T-cell (primary cell): ENCODE data around the gene ERICH2. TPM values are rescaled to one million over a fixed set of nuclear protein-coding genes. Genes with fewer than 3 reads are reported as not detected.

ENCODE experiments used
- ATAC-seq, 4 experiments: fragments of 200-7000 bp in 3 of 4; fragments of 150-1000 bp in 1 of 4; cut with Tn5 transposase; replicated peaks in 1 of 4; 1 replicate in 3 of 4; 2 replicates in 1 of 4; pipeline ENCODE4 v1.10.0; 2021; ENCODE audit warnings: moderate library complexity in 3 of 4, mild to moderate bottlenecking in 2 of 4, moderate number of reproducible peaks in 1 of 4
- CTCF ChIA-PET, 2 donors: fragments of 300-600 bp; sonication (Branson Sonifier 250); formaldehyde crosslinking; loops; one replicate each; lab custom pipeline; 2022; ENCODE audit warnings: antibody characterized with exemption in 2 of 2; lab: Charles Lee
- POLR2A ChIA-PET, 2 donors: fragments of 300-600 bp; sonication (Branson Sonifier 250); formaldehyde crosslinking; loops; one replicate each; lab custom pipeline; 2022; ENCODE audit warnings: antibody characterized with exemption in 2 of 2; lab: Charles Lee
- DNase-seq, 35 experiments: peaks; one replicate each; pipeline versions ENCODE4 v3.0.0 to v3.0.0-alpha.2; 2013 to 2023
- H3K27ac ChIP-seq: one replicate; pipeline ENCODE4 v1.5.1; 2013; ENCODE audit warnings: low read length
- H3K27me3 ChIP-seq, 2 experiments: replicated peaks in 1 of 2; 1 replicate in 1 of 2; 2 replicates in 1 of 2; pipeline versions ENCODE4 v1.6.1 to v1.7.0; 2013; ENCODE audit warnings: low read length in 1 of 2, mixed read lengths in 1 of 2; ENCODE audit not compliant: control insufficient read depth in 2 of 2, insufficient read depth in 2 of 2; ENCODE audit errors: extremely low read depth in 1 of 2
- H3K36me3 ChIP-seq, 2 donors: 1 replicate in 1 of 2; 2 replicates in 1 of 2; pipeline versions ENCODE4 v1.6.1 to v1.7.0; 2013; ENCODE audit warnings: low read length in 1 of 2; ENCODE audit not compliant: control insufficient read depth in 2 of 2, insufficient read depth in 1 of 2; ENCODE audit errors: extremely low read depth in 1 of 2
- H3K4me1 ChIP-seq, 2 experiments: 1 replicate in 1 of 2; 2 replicates in 1 of 2; pipeline versions ENCODE4 v1.6.1 to v1.7.0; 2013; ENCODE audit warnings: low read length in 2 of 2, mixed read lengths in 1 of 2; ENCODE audit not compliant: insufficient read depth in 2 of 2, control insufficient read depth in 1 of 2; ENCODE audit errors: extremely low read depth in 1 of 2
- H3K4me3 ChIP-seq, 2 donors: 1 replicate in 1 of 2; 2 replicates in 1 of 2; pipeline versions ENCODE4 v1.5.1 to v1.7.0; 2013; ENCODE audit warnings: mild to moderate bottlenecking in 2 of 2, low read length in 1 of 2, moderate library complexity in 1 of 2; ENCODE audit not compliant: control insufficient read depth in 1 of 2; ENCODE audit errors: extremely low read depth in 1 of 2
- H3K9me3 ChIP-seq: 2 replicates; pipeline ENCODE4 v1.7.0; 2013
- H3K27ac Mint-ChIP-seq, 2 donors: one replicate each; pipeline ENCODE4 v1.8.0; 2020 to 2021; ENCODE audit warnings: mild to moderate bottlenecking in 2 of 2, mixed read lengths in 2 of 2
- H3K27me3 Mint-ChIP-seq, 2 donors: one replicate each; pipeline ENCODE4 v1.8.0; 2021 to 2022; ENCODE audit warnings: mixed read lengths in 2 of 2
- H3K36me3 Mint-ChIP-seq: one replicate; pipeline ENCODE4 v1.8.0; 2021; ENCODE audit warnings: mixed read lengths
- H3K4me1 Mint-ChIP-seq, 3 donors: one replicate each; pipeline ENCODE4 v1.8.0; 2020 to 2022; ENCODE audit warnings: mixed read lengths in 3 of 3, mild to moderate bottlenecking in 1 of 3
- H3K4me3 Mint-ChIP-seq, 3 donors: one replicate each; pipeline ENCODE4 v1.8.0; 2020 to 2022; ENCODE audit warnings: mild to moderate bottlenecking in 3 of 3, mixed read lengths in 3 of 3, moderate library complexity in 3 of 3
- H3K9me3 Mint-ChIP-seq, 3 donors: one replicate each; pipeline ENCODE4 v1.8.0; 2020 to 2022; ENCODE audit warnings: mixed read lengths in 3 of 3
- WGBS: methylation state at CpG from one replicate; pipeline ENCODE4 v1.1.5; 2013; ENCODE audit warnings: missing lambda C conversion rate; ENCODE audit not compliant: insufficient coverage; 5-methylcytosine and 5-hydroxymethylcytosine counted together
- total RNA-seq, 35 experiments: library from RNA in 6 of 35; stranded (reverse) in 6 of 35; fragments of 120-200 nt in 1 of 35; gene quantifications; one replicate each; pipeline versions ENCODE4 v1.2.1 to v1.2.4 and lab custom pipeline; 2013 to 2026

ERICH2 gene
- total RNA-seq, 5 donors from 2014 or later (not counting 1 experiment from before 2014, with no cell fraction given): not detected

GRCh38 chr2:170782673-170783072 lies 12.5 kb downstream of the ERICH2 start:
- Mint-ChIP-seq H3K27me3 (peaks cover 16 to 33% of the 10 kb centered on the region in 2 donors), H3K36me3 (no peaks in the 10 kb centered on the region), H3K27ac (no peak overlapping the region), H3K9me3 (no peaks in the 10 kb centered on the region), H3K4me3 (no peak overlapping the region), H3K4me1 (no peaks in the 10 kb centered on the region)
- Histone ChIP-seq H3K9me3 (no peaks in the 10 kb centered on the region), H3K4me1 (no peaks in the 10 kb centered on the region), H3K36me3 (no peaks in the 10 kb centered on the region), H3K27ac (no peak overlapping the region), H3K27me3 (no peaks in the 10 kb centered on the region), H3K4me3 (no peak overlapping the region)
- WGBS: 76% methylated on average over 2 of the region's 2 CpGs
- ChIA-PET CTCF (no interaction called here), POLR2A (no interaction called here)
- no peak for ATAC-seq
- no peak for DNase-seq

GRCh38 chr2:170783549-170783948 lies 13.4 kb downstream of the ERICH2 start:
- no peaks in the 10 kb centered on the region for H3K9me3 ChIP-seq
- no peak overlapping the region for H3K4me3 ChIP-seq
- H3K27ac ChIP-seq: no peak overlapping the region
- Mint-ChIP-seq H3K27ac (no peak overlapping the region), H3K36me3 (no peaks in the 10 kb centered on the region), H3K27me3 (peaks cover 16 to 34% of the 10 kb centered on the region in 2 donors), H3K9me3 (no peaks in the 10 kb centered on the region), H3K4me3 (no peak overlapping the region), H3K4me1 (no peaks in the 10 kb centered on the region)
- ChIA-PET POLR2A (interaction anchor here in 1 of 2 donors (0.8 kb wide), 1 partner anchor 10 kb away, joined by 4 read pairs; no protein-coding TSS in a partner anchor), CTCF (interaction anchor here in 1 of 2 donors (0.8 kb wide), 1 partner anchor 29 kb away, joined by 3 read pairs; no protein-coding TSS in a partner anchor)
- no peaks in the 10 kb centered on the region for H3K36me3 ChIP-seq
- H3K27me3 ChIP-seq: no peaks in the 10 kb centered on the region
- ATAC-seq (no peak), DNase-seq (no peak)
- no CpG with 5 or more reads among the region's 1 CpG for WGBS
- H3K4me1 ChIP-seq: no peaks in the 10 kb centered on the region

- H3K9me3 Mint-ChIP-seq: no peaks in the 10 kb centered on the region
- ATAC-seq: no peak
- peaks cover 20 to 25% of the 10 kb centered on the region in 2 donors for H3K27me3 Mint-ChIP-seq
These were observed 28.8 kb downstream of the ERICH2 start for GRCh38 chr2:170798996-170799395.

GRCh38 chr2:170806548-170806947 lies 36.4 kb downstream of the ERICH2 start:
- no peaks in the 10 kb centered on the region for H3K9me3 Mint-ChIP-seq
- H3K4me3 ChIP-seq: no peak overlapping the region
- no peaks in the 10 kb centered on the region for H3K36me3 Mint-ChIP-seq
- H3K36me3 ChIP-seq: no peaks in the 10 kb centered on the region
- H3K27me3 ChIP-seq: peaks cover 0 to 1% of the 10 kb centered on the region in 2 experiments
- no peak for DNase-seq
- ChIA-PET CTCF (interaction anchor here in 1 of 2 donors (0.6 kb wide), 1 partner anchor 10 kb away, joined by 3 read pairs; the partner anchor contains the start of gene GAD1), POLR2A (interaction anchor here in 1 of 2 donors (0.5 kb wide), 1 partner anchor 25 kb away, joined by 5 read pairs; no protein-coding TSS in a partner anchor)
- no peaks in the 10 kb centered on the region for H3K9me3 ChIP-seq
- WGBS: no CpG with 5 or more reads among the region's 2 CpGs
- H3K27me3 Mint-ChIP-seq: peaks cover 15 to 16% of the 10 kb centered on the region in 2 donors
- H3K4me1 Mint-ChIP-seq: no peaks in the 10 kb centered on the region
- H3K27ac Mint-ChIP-seq: no peak overlapping the region
- ATAC-seq: no peak
- no peak overlapping the region for H3K27ac ChIP-seq
- no peak overlapping the region for H3K4me3 Mint-ChIP-seq
- no peaks in the 10 kb centered on the region for H3K4me1 ChIP-seq

More at GRCh38 chr2:170798996-170799395, 28.8 kb downstream of the ERICH2 start:
- Histone ChIP-seq H3K36me3 (no peaks in the 10 kb centered on the region), H3K9me3 (no peaks in the 10 kb centered on the region), H3K27ac (no peak overlapping the region), H3K4me1 (no peaks in the 10 kb centered on the region), H3K4me3 (no peak overlapping the region), H3K27me3 (peaks cover 0 to 12% of the 10 kb centered on the region in 2 experiments)
- no peaks in the 10 kb centered on the region for H3K4me1 Mint-ChIP-seq
- no peak overlapping the region for H3K27ac Mint-ChIP-seq
- no peak overlapping the region for H3K4me3 Mint-ChIP-seq
- H3K36me3 Mint-ChIP-seq: no peaks in the 10 kb centered on the region
- no peak for DNase-seq
- ChIA-PET CTCF (no interaction called here), POLR2A (no interaction called here)

DNA sequence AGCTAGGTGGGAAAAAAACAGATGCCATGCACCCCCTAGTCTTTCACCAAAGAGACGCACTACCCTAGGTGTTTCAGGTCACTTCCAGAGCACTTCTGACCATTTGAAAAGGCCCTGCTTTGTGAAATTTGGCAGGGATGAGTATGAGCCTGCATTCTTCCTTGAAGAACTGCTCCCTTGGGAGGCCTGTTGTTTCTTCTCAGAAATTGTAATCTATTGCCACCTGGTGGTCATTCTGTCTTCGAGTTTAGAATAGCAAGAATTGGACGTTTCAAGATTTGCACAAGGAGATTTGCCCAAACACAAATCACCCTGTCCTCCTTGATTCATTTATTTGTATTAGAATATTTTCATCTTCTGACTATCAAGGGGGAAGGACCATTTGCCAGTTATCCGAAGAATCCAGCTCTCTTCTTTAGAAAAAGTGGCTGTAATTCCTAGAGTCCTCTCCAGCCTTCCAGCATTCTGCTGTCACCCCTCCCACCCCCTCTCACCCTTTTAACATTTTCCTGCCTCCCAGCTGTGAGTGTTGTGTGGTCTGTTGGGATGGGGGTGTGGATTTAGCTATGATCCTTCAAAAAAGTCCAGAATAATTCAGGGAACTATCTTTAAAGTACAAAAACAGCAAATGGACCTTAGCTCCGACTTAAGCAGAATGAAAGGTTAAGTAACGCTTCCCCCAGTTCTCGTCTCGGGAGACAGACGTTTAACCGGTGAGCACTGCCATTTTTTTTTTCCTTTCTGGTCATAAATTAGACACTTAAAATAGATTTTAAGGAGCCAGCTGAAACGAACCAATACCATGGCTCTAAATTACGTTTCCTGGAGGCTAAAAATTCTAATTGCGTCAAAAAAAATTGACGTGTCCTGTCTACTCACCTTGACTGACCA lies 42.8 kb downstream of the ERICH2 start:
- no peaks in the 10 kb centered on the region for H3K9me3 ChIP-seq
- H3K4me1 Mint-ChIP-seq: peaks cover 38 to 43% (median 40%) of the 10 kb centered on the region in 3 donors
- CTCF ChIA-PET: interaction anchor here (0.6 to 3.3 kb wide), 17 partner anchors 22 to 487 kb away, joined by 3 to 13 read pairs (median 4); no protein-coding TSS in a partner anchor
- H3K27me3 ChIP-seq: peaks cover 8 to 56% of the 10 kb centered on the region in 2 experiments
- POLR2A ChIA-PET: no interaction called here
- no peaks in the 10 kb centered on the region for H3K9me3 Mint-ChIP-seq
- no peaks in the 10 kb centered on the region for H3K36me3 Mint-ChIP-seq
- peaks cover 9 to 43% of the 10 kb centered on the region in 2 experiments for H3K4me1 ChIP-seq
- H3K4me3 ChIP-seq: peak overlapping the region in 1 of 2 donors; percentile 17
- no peak for ATAC-seq
- under 1% methylated on average over 10 of the region's 14 CpGs for WGBS
- no peaks in the 10 kb centered on the region for H3K36me3 ChIP-seq
- peaks cover 52 to 70% of the 10 kb centered on the region in 2 donors for H3K27me3 Mint-ChIP-seq
- peak in 2 of 35 experiments; percentile 27 to 73 for DNase-seq
- no peak overlapping the region for H3K4me3 Mint-ChIP-seq
- H3K27ac Mint-ChIP-seq: no peak overlapping the region
- H3K27ac ChIP-seq: no peak overlapping the region
